GM12878 (cell line): ENCODE results near the gene MAP3K7CL. TPM values are rescaled to one million over a fixed set of nuclear protein-coding genes. Genes with fewer than 3 reads are reported as not detected.

Source experiments
- ATAC-seq: fragments of 200-7000 bp; cut with Tn5 transposase; 3 replicates; pipeline ENCODE4 v1.9.1; 2020; ENCODE audit warnings: mild to moderate bottlenecking, moderate library complexity
- BruUV-seq: library from RNA; stranded (reverse); fragments of 400-500 nt; replicated peaks from 2 replicates; lab custom pipeline; 2021; lab: Mats Ljungman, UMichigan
- CTCF ChIA-PET: fragments of 300-600 bp; sonication (Branson Sonifier 250); formaldehyde crosslinking; extraction: SDS; loops from one replicate; lab custom pipeline; 2021; ENCODE audit warnings: inconsistent platforms; lab: Yijun Ruan, JAX
- POLR2A ChIA-PET: fragments of 350-600 bp; formaldehyde crosslinking; extraction: SDS; loops from one replicate; lab custom pipeline; 2021; ENCODE audit warnings: inconsistent platforms; lab: Charles Lee
- RAD21 ChIA-PET: fragments of 300-600 bp; sonication (Branson Sonifier 250); formaldehyde crosslinking; loops from one replicate; lab custom pipeline; 2023; ENCODE audit warnings: antibody characterized with exemption; ENCODE audit not compliant: unreplicated experiment; lab: Charles Lee
- SMC1A ChIA-PET: fragments of 300-600 bp; sonication (Branson Sonifier 250); formaldehyde crosslinking; loops from one replicate; lab custom pipeline; 2023; ENCODE audit not compliant: unreplicated experiment, uncharacterized antibody; lab: Charles Lee
- DNase-seq: peaks from one replicate; pipeline ENCODE4 v3.0.0-alpha.2; 2011; ENCODE audit warnings: low read depth, low spot score
- FAIRE-seq: peaks from 3 replicates; lab custom pipeline; 2011; peaks lifted over from hg19 to GRCh38; lab: Jason Lieb, UNC
- H2AFZ ChIP-seq: 2 replicates; pipeline ENCODE4 v1.6.0; 2011; ENCODE audit warnings: low read depth, low read length, control low read depth; ENCODE audit not compliant: control insufficient read depth
- H3K27ac ChIP-seq: 2 replicates; pipeline ENCODE4 v1.5.1; 2011; ENCODE audit warnings: control low read depth; ENCODE audit not compliant: control insufficient read depth, insufficient read depth
- H3K27me3 ChIP-seq, 2 experiments: replicated peaks in 1 of 2; 2 replicates each; pipeline versions ENCODE4 v1.6.0 to v1.6.1; 2011; ENCODE audit warnings: low read length in 1 of 2; ENCODE audit not compliant: control insufficient read depth in 2 of 2, insufficient read depth in 2 of 2
- H3K36me3 ChIP-seq, 2 experiments: 2 replicates each; pipeline ENCODE4 v1.5.1; 2011; ENCODE audit warnings: low read length in 1 of 2; ENCODE audit not compliant: control insufficient read depth in 2 of 2, insufficient read depth in 2 of 2
- H3K4me1 ChIP-seq: 2 replicates; pipeline ENCODE4 v1.6.1; 2011; ENCODE audit warnings: mild to moderate bottlenecking, low read length, moderate library complexity, mixed read lengths; ENCODE audit not compliant: control insufficient read depth, insufficient read depth
- H3K4me2 ChIP-seq: 2 replicates; pipeline ENCODE4 v1.6.0; 2011; ENCODE audit warnings: control low read depth; ENCODE audit not compliant: control insufficient read depth, insufficient read depth
- H3K4me3 ChIP-seq: fragments of 200-600 bp; sonication (generic); 2 replicates; pipeline ENCODE4 v1.5.1; 2016
- H3K79me2 ChIP-seq: 2 replicates; pipeline ENCODE4 v1.6.0; 2011; ENCODE audit warnings: low read length; ENCODE audit not compliant: control insufficient read depth, insufficient read depth
- H3K9ac ChIP-seq: 2 replicates; pipeline ENCODE4 v1.8.0; 2011; ENCODE audit warnings: low read length, control low read depth, mixed read lengths; ENCODE audit not compliant: control insufficient read depth, insufficient read depth
- H3K9me3 ChIP-seq: replicated peaks from 3 replicates; pipeline ENCODE4 v1.5.1; 2011; ENCODE audit warnings: mild to moderate bottlenecking, low read length; ENCODE audit not compliant: control insufficient read depth, insufficient read depth
- H4K20me1 ChIP-seq: 2 replicates; pipeline ENCODE4 v1.6.0; 2011; ENCODE audit not compliant: control insufficient read depth, insufficient read depth
- CREM ChIP-seq: IDR thresholded peaks from 2 replicates; pipeline ENCODE4 v1.6.1; 2014; ENCODE audit warnings: antibody characterized with exemption, low read depth
- HDAC6 ChIP-seq: fragments of 200-600 bp; sonication (generic); IDR thresholded peaks from one replicate; pipeline ENCODE4 v1.8.0; 2017; ENCODE audit warnings: antibody characterized with exemption; ENCODE audit not compliant: unreplicated experiment
- MEF2B ChIP-seq: fragments of 450-650 bp; IDR thresholded peaks from 2 replicates; pipeline ENCODE4 v1.6.1; 2018; ENCODE audit warnings: mild to moderate bottlenecking, moderate library complexity; ENCODE audit not compliant: partially characterized antibody, poor library complexity, severe bottlenecking
- MXI1 ChIP-seq: fragments of 150-350 bp; IDR thresholded peaks from 2 replicates; pipeline ENCODE4 v1.6.1; 2011; ENCODE audit warnings: low read depth, mild to moderate bottlenecking, inconsistent platforms, low read length, improper control_type of control experiment
- NR2C2 ChIP-seq: IDR thresholded peaks from 2 replicates; pipeline ENCODE4 v1.6.1; 2011; ENCODE audit warnings: borderline replicate concordance, low read depth; ENCODE audit not compliant: control insufficient read depth, insufficient read length
- POLR2A ChIP-seq: IDR thresholded peaks from 2 replicates; pipeline ENCODE4 v1.6.1; 2011; ENCODE audit warnings: low read depth, mild to moderate bottlenecking, low read length
- POLR2AphosphoS5 ChIP-seq: IDR thresholded peaks from 2 replicates; pipeline ENCODE4 v1.6.1; 2011; ENCODE audit warnings: mild to moderate bottlenecking, low read length, inconsistent platforms
- RBBP5 ChIP-seq: fragments of 200-600 bp; sonication (generic); conservative IDR thresholded peaks from 2 replicates; pipeline ENCODE4 v1.6.1; 2016
- RCOR1 ChIP-seq: conservative IDR thresholded peaks from 2 replicates; pipeline ENCODE4 v1.6.1; 2012; ENCODE audit warnings: low read depth, low read length, improper control_type of control experiment
- SIN3A ChIP-seq: IDR thresholded peaks from 2 replicates; pipeline ENCODE4 v1.6.1; 2012; ENCODE audit warnings: low read depth, low read length, improper control_type of control experiment
- SRF ChIP-seq, 2 experiments: IDR thresholded peaks; 2 replicates each; pipeline ENCODE4 v1.6.1; 2011; ENCODE audit warnings: low read depth in 2 of 2, low read length in 2 of 2, mild to moderate bottlenecking in 1 of 2, moderate library complexity in 1 of 2
- STAT1 ChIP-seq: fragments of 450-650 bp; conservative IDR thresholded peaks from 2 replicates; pipeline ENCODE4 v1.6.1; 2014; ENCODE audit warnings: antibody characterized with exemption, mild to moderate bottlenecking
- SUPT20H ChIP-seq: IDR thresholded peaks from 2 replicates; pipeline ENCODE4 v1.6.1; 2011; ENCODE audit warnings: low read depth, mild to moderate bottlenecking, low read length, moderate library complexity, borderline replicate concordance; ENCODE audit not compliant: control insufficient read depth
- YY1 ChIP-seq: IDR thresholded peaks from 2 replicates; pipeline ENCODE4 v1.6.1; 2011; ENCODE audit warnings: low read depth, mild to moderate bottlenecking, low read length
- ZNF24 ChIP-seq: fragments of 450-650 bp; IDR thresholded peaks from 2 replicates; pipeline ENCODE4 v1.6.1; 2017; ENCODE audit warnings: antibody characterized with exemption, mild to moderate bottlenecking
- in situ Hi-C: fragments of 300-500 bp; cut with MboI; formaldehyde crosslinking; loops from 9 replicates; pipeline ENCODE4 v1.14.3; 2018; ENCODE audit warnings: mixed read lengths
- intact Hi-C: fragments of 100-400 bp; cut with micrococcal nuclease; formaldehyde crosslinking; loops from one replicate; pipeline ENCODE4 v1.14.2; 2022; ENCODE audit not compliant: unreplicated experiment
- polyA plus RNA-seq, 11 experiments: library from polyadenylated mRNA; depleted of rRNA in 4 of 11; unstranded in 6 of 11; stranded (reverse) in 5 of 11; fragments of >200 nt; fragmentation: Nextera tagmentation in 4 of 11; fragmentation: Illumina TruSeq in 1 of 11; extraction: Ambion mirVana in 4 of 11; extraction: Trizol in 1 of 11; gene quantifications; 1 replicate in 1 of 11; 2 replicates in 10 of 11; pipeline versions ENCODE4 v1.2.1 to v1.2.3, GENCODE V29; 2011 to 2016; ENCODE audit warnings: inconsistent platforms in 2 of 11, missing spikeins in 2 of 11, low read depth in 1 of 11
- total RNA-seq, 4 experiments: library from RNA; depleted of rRNA in 3 of 4; stranded (reverse); fragments of >200 nt in 3 of 4; fragmentation: Illumina TruSeq in 1 of 4; extraction: Trizol in 1 of 4; gene quantifications; 2 replicates each; pipeline versions ENCODE4 v1.2.1 to v1.2.3, GENCODE V29; 2013 to 2021
- TF ChIP-seq, protein P1 (sequence below): fragments of 450-650 bp; conservative IDR thresholded peaks from 2 replicates; pipeline ENCODE4 v1.6.1; 2017; ENCODE audit warnings: mild to moderate bottlenecking, moderate library complexity
- TF ChIP-seq, protein P2 (sequence below): IDR thresholded peaks from 2 replicates; pipeline ENCODE4 v1.6.1; 2011; ENCODE audit warnings: mild to moderate bottlenecking, low read depth, low read length, moderate library complexity; ENCODE audit not compliant: insufficient replicate concordance
- TF ChIP-seq, protein P3 (sequence below): IDR thresholded peaks from 2 replicates; pipeline ENCODE4 v1.6.1; 2011; ENCODE audit warnings: low read depth, mild to moderate bottlenecking, low read length, moderate library complexity, borderline replicate concordance; ENCODE audit errors: extremely low read depth

The MAP3K7CL gene
- total and polyA plus RNA-seq, 10 of the 15 experiments (the other 5 are each of a cell fraction or from before 2014, with no cell fraction given) = 3.2 to 19.7 (median 6.6) TPM

DNA sequence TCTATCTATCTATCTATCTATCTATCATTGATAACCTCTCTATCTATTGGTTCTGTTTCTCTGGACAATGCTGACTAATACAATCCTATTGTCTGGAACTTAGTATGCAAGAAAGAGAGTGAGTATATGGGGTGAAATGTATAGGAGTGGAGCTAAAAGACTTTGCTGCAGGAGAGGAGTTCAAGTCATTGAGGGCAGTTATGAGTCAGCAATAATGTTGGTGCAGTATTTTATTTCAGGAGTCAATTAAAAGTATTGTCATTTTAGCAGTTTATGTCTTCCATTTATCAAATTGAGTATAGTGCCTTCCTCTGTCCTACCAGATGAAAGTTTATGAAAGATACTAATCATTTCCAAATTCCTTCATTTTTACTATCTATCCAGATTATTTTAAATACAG, 55.8 kb downstream of the MAP3K7CL start:
- no peak overlapping the region for H2AFZ ChIP-seq
- no peaks in the 10 kb centered on the region for H3K27me3 ChIP-seq
- in situ Hi-C loops (no loop called here), intact Hi-C loops (no loop called here)
- no peak for DNase-seq
- no peak overlapping the region for H3K9ac ChIP-seq
- no peak for TF ChIP-seq POLR2AphosphoS5
- TF ChIP-seq SRF (IDR thresholded peaks at IDR 0.05; ENCODE audit: low read depth in 2 of 2, low read length in 2 of 2) = no peak
- no peak for TF ChIP-seq RCOR1
- TF ChIP-seq, protein P1, sequence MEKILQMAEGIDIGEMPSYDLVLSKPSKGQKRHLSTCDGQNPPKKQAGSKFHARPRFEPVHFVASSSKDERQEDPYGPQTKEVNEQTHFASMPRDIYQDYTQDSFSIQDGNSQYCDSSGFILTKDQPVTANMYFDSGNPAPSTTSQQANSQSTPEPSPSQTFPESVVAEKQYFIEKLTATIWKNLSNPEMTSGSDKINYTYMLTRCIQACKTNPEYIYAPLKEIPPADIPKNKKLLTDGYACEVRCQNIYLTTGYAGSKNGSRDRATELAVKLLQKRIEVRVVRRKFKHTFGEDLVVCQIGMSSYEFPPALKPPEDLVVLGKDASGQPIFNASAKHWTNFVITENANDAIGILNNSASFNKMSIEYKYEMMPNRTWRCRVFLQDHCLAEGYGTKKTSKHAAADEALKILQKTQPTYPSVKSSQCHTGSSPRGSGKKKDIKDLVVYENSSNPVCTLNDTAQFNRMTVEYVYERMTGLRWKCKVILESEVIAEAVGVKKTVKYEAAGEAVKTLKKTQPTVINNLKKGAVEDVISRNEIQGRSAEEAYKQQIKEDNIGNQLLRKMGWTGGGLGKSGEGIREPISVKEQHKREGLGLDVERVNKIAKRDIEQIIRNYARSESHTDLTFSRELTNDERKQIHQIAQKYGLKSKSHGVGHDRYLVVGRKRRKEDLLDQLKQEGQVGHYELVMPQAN = no peak
- no peak for TF ChIP-seq CREM
- no peak for TF ChIP-seq STAT1
- TF ChIP-seq, protein P2, sequence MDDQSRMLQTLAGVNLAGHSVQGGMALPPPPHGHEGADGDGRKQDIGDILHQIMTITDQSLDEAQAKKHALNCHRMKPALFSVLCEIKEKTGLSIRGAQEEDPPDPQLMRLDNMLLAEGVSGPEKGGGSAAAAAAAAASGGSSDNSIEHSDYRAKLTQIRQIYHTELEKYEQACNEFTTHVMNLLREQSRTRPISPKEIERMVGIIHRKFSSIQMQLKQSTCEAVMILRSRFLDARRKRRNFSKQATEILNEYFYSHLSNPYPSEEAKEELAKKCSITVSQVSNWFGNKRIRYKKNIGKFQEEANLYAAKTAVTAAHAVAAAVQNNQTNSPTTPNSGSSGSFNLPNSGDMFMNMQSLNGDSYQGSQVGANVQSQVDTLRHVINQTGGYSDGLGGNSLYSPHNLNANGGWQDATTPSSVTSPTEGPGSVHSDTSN = no peak
- TF ChIP-seq SIN3A = no peak
- TF ChIP-seq MEF2B = no peak
- TF ChIP-seq MXI1 = no peak
- TF ChIP-seq HDAC6 = no peak
- TF ChIP-seq, protein P3, sequence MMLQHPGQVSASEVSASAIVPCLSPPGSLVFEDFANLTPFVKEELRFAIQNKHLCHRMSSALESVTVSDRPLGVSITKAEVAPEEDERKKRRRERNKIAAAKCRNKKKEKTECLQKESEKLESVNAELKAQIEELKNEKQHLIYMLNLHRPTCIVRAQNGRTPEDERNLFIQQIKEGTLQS = no peak
- no peak for TF ChIP-seq POLR2A
- no peak for TF ChIP-seq NR2C2
- TF ChIP-seq RBBP5 = no peak
- TF ChIP-seq YY1 = no peak
- TF ChIP-seq ZNF24 = no peak
- TF ChIP-seq SUPT20H = no peak
- H3K79me2 ChIP-seq = no peaks in the 10 kb centered on the region
- FAIRE-seq = no peak
- H3K36me3 ChIP-seq = no peaks in the 10 kb centered on the region
- CTCF ChIA-PET = interaction anchor here (1.4 kb wide), 1 partner anchor 9 kb away, joined by 3 read pairs; no protein-coding TSS in a partner anchor
- no peak overlapping the region for H3K27ac ChIP-seq
- SMC1A ChIA-PET = interaction anchor here (0.9 to 1.8 kb wide), 5 partner anchors 9 to 50 kb away, joined by 3 to 9 read pairs (median 4); no protein-coding TSS in a partner anchor
- H4K20me1 ChIP-seq = no peaks in the 10 kb centered on the region
- RAD21 ChIA-PET = no interaction called here
- no peaks in the 10 kb centered on the region for H3K9me3 ChIP-seq
- H3K4me2 ChIP-seq = no peak overlapping the region
- POLR2A ChIA-PET = no interaction called here
- ATAC-seq = no peak
- no peak overlapping the region for H3K4me3 ChIP-seq
- BruUV-seq = no TSS peak
- peaks cover 7% of the 10 kb centered on the region for H3K4me1 ChIP-seq
